Measurements from ENCODE around the gene HELT. TPM values are rescaled to one million over a fixed set of nuclear protein-coding genes. Genes with fewer than 3 reads are reported as not detected.
"Not testable (repeated sequence)": the region's sequence is repeated elsewhere in the genome, so short reads cannot be mapped to it uniquely, and the experiment has no call there.

The HELT gene, protein sequence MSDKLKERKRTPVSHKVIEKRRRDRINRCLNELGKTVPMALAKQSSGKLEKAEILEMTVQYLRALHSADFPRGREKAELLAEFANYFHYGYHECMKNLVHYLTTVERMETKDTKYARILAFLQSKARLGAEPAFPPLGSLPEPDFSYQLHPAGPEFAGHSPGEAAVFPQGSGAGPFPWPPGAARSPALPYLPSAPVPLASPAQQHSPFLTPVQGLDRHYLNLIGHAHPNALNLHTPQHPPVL
- not detected in 2 replicates for total RNA-seq (2014; rRNA removed; shearing (Covaris generic); ENCODE audit: low replicate concordance)

DNA sequence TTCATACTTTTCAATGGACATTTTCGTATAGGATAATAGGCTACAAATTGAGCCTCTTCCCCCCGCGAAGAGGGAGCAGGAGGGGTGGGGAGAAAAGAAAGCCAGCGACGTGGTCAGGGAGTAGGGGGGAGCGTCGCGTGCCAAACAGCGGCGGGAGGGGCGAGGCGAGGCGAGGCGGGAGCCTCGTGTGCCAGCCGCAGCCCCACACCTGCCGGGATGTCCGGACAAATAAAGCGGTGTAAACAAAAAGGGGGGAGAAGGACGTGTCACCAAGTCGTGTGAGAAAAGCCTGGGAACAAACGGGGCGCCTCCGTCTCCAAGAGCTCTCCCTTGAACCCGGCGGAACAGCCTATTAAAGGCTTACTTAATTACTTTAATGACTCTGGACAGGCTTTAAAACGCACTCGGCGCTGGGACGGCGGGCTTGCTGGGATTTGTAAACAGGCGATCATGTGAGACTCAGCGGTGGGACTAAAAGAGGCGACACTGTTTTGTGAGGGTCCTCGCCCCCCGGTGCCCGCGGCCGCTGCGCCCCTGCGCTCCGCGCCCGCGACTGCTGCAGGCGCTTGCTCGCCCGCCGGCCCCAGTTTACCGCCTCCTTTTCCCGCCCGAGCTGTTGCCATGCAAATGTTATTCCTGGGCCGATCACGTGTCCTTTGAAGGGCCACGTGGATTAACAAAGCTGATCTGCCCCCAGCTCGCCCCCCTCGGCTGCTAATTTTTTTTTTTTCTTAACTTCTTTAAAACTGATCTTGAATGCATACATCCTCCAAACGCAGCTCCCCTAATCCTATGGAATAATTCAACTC lies at the start of gene HELT:
HELT (plus strand) TSS at position 527 of the 809 bp plus-strand sequence. CDS start 439 bp downstream, outside the sequence.
- in situ Hi-C loops (cut with HindIII; ENCODE audit: low pct_unique_long_range_greater_than_20kb, low sequenced_read_pairs) = no loop called here
- DNase-seq (ENCODE audit: low read depth) = peak; percentile 8

DNA sequence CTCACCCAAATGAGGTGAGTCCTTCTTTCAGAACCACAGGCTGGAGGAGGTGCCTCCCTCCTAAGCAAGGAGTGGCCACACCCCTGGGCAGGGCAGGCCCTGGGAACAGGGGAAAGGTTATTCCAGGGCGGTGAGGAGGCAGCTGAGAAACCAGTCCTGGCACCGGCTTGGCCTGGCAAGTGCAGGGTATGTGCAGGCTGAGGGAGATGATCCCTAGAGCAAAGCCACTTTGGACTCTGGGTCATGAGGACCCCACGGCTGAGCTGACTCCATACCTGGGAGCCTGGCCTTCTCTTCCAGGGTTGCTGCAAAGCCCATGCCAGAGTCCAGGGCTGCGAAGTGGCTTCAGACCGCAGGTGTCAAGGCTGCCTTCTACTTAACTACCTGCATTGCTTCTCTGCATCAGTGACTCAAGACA lies 49.5 kb upstream of the HELT start:
- in situ Hi-C loops (cut with HindIII; ENCODE audit: low pct_unique_long_range_greater_than_20kb, low sequenced_read_pairs) = no loop called here
- DNase-seq (ENCODE audit: low read depth) = peak; percentile 25

DNA sequence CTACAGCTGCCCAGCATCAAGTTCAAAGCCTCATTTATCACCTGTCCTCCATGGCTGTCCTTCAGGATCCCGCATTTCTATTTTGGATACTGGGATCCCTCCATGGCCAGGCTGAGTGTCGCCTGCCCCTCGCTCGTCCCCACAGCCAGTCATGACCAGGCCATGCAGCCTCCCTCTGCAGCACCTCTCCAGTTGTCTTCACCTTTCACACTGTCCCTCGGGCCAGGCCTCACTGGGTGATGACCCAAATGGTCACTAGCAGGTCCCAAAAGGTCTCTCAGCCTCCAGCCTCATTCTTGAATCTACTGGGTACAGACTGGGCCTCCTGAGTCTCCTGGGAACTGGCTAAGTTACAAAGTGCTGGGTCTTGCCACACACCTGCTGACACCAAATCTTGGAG lies 48.7 kb upstream of the HELT start:
- DNase-seq (ENCODE audit: low read depth) = no peak
- in situ Hi-C loops (cut with HindIII; ENCODE audit: low pct_unique_long_range_greater_than_20kb, low sequenced_read_pairs) = no loop called here

DNA sequence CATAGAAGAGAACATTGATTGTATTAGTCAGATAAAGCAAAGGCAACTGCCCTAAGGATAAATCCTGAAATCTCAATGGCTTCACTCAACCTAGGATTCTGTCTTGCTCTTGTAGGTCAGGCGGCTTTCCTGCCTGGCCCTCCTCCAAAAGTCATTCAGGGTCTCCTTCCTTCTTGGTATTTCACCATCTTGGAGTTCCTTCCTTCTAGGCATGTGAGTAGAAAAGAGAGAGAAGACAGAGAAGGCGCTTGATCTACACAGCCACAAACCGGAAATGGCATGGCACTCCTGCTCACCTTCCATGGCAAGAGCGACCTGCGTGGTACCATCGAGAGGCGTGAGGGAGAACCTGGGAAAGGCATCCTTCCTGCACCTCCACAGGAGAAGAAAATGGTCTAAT lies 45.3 kb upstream of the HELT start:
- DNase-seq (ENCODE audit: low read depth) = no peak
- in situ Hi-C loops (cut with HindIII; ENCODE audit: low pct_unique_long_range_greater_than_20kb, low sequenced_read_pairs) = no loop called here

DNA sequence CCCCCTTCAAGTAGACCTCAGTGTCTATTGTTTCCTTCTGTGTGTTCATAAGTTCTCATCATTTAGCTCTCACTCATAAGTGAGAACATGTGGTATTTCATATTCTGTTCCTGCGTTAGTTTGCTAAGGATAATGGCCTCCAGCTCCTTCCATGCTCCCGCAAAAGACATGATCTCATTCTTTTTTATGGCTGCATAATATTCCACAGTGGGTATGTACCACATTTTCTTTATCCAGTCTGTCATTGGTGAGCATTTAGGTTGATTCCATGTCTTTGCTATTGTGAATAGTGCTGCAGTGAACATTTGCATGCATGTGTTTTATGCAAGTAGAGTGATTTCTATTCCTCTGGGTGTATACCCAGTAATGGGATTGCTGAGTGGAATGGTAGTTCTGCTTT lies 41.9 kb upstream of the HELT start:
- in situ Hi-C loops (cut with HindIII; ENCODE audit: low pct_unique_long_range_greater_than_20kb, low sequenced_read_pairs); DNase-seq (ENCODE audit: low read depth): not testable (repeated sequence)

- DNase-seq (ENCODE audit: low read depth) = no peak
- in situ Hi-C loops (cut with HindIII; ENCODE audit: low pct_unique_long_range_greater_than_20kb, low sequenced_read_pairs) = no loop called here
Measured at GRCh38 chr4:184977747-184978146, 40.5 kb upstream of the HELT start.

- no peak for DNase-seq (ENCODE audit: low read depth)
- in situ Hi-C loops (cut with HindIII; ENCODE audit: low pct_unique_long_range_greater_than_20kb, low sequenced_read_pairs) = no loop called here
Measured at GRCh38 chr4:184978211-184978610, 40.1 kb upstream of the HELT start.

GRCh38 chr4:184979461-184980124 lies 38.7 kb upstream of the HELT start:
- DNase-seq (ENCODE audit: low read depth) = no peak
- in situ Hi-C loops (cut with HindIII; ENCODE audit: low pct_unique_long_range_greater_than_20kb, low sequenced_read_pairs) = no loop called here

GRCh38 chr4:184980261-184980660 lies 38.0 kb upstream of the HELT start:
- DNase-seq (ENCODE audit: low read depth) = peak; percentile 18
- in situ Hi-C loops (cut with HindIII; ENCODE audit: low pct_unique_long_range_greater_than_20kb, low sequenced_read_pairs) = no loop called here

DNA sequence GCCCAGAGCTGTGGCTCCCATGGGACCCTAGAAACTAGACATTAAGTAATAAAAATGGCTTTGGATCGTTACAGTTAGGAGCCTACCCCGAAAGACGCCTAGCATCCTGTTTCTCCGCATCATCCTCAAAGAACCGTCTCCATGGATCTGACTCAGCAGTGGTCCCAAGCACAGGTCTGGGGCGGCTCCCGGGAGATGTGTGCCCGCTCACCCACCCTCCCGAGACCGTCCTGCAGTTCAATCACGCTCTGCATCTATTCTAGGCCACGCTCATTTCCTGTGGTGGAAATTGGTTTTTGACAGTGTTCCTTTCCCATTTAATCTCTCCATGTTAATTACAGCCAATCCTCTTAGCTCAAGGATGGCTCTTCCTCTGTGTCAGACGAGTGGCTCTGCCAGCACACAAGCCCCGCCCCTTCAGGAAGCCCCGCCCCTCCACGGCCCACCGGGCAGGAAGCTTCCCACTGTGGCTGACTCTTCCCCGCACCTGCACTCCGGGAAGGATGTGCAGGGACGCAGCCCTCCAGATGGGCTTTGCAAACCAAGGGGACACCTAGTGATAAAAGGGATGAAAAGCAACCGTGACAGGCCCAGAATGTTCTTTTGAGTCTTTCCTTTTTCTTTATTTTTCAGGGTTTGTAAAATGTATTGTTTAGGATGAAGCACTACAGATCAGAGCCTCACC lies 34.5 kb upstream of the HELT start:
- peak; percentile 73 for DNase-seq (ENCODE audit: low read depth)
- in situ Hi-C loops (cut with HindIII; ENCODE audit: low pct_unique_long_range_greater_than_20kb, low sequenced_read_pairs) = no loop called here

GRCh38 chr4:184987493-184988031 lies 30.7 kb upstream of the HELT start:
- no peak for DNase-seq (ENCODE audit: low read depth)
- in situ Hi-C loops (cut with HindIII; ENCODE audit: low pct_unique_long_range_greater_than_20kb, low sequenced_read_pairs) = no loop called here

GRCh38 chr4:184988611-184989010 lies 29.7 kb upstream of the HELT start:
- no peak for DNase-seq (ENCODE audit: low read depth)
- in situ Hi-C loops (cut with HindIII; ENCODE audit: low pct_unique_long_range_greater_than_20kb, low sequenced_read_pairs) = no loop called here

GRCh38 chr4:184989283-184989682 lies 29.0 kb upstream of the HELT start:
- in situ Hi-C loops (cut with HindIII; ENCODE audit: low pct_unique_long_range_greater_than_20kb, low sequenced_read_pairs); DNase-seq (ENCODE audit: low read depth): not testable (repeated sequence)

DNA sequence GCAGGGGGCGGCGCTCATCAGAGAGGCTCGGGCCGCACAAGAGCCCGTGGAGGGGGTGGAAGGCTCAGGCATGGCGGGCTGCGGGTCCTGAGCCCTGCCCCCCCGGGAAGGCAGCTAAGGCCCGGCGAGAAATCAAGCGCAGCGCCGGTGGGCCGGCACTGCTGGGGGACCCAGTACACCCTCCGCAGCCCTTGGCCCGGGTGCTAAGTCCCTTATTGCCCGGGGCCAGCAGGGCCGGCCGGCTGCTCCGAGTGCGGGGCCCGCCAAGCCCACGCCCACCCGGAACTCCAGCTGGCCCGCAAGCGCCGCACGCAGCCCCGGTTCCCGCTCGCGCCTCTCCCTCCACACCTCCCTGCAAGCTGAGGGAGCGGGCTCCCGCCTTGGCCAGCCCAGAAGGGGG lies 28.2 kb upstream of the HELT start:
- in situ Hi-C loops (cut with HindIII; ENCODE audit: low pct_unique_long_range_greater_than_20kb, low sequenced_read_pairs); DNase-seq (ENCODE audit: low read depth): not testable (repeated sequence)

GRCh38 chr4:184991860-184992259 lies 26.4 kb upstream of the HELT start:
- no peak for DNase-seq (ENCODE audit: low read depth)
- in situ Hi-C loops (cut with HindIII; ENCODE audit: low pct_unique_long_range_greater_than_20kb, low sequenced_read_pairs) = no loop called here

- in situ Hi-C loops (cut with HindIII; ENCODE audit: low pct_unique_long_range_greater_than_20kb, low sequenced_read_pairs) = no loop called here
- DNase-seq (ENCODE audit: low read depth) = no peak
Measured at GRCh38 chr4:184992422-184992821, 25.9 kb upstream of the HELT start.

- no peak for DNase-seq (ENCODE audit: low read depth)
- in situ Hi-C loops (cut with HindIII; ENCODE audit: low pct_unique_long_range_greater_than_20kb, low sequenced_read_pairs) = no loop called here
Measured at GRCh38 chr4:184993247-184993646, 25.0 kb upstream of the HELT start.

GRCh38 chr4:184994010-184994622 lies 24.2 kb upstream of the HELT start:
- DNase-seq (ENCODE audit: low read depth) = no peak
- in situ Hi-C loops (cut with HindIII; ENCODE audit: low pct_unique_long_range_greater_than_20kb, low sequenced_read_pairs) = no loop called here
